ENCODE results near the gene BOLA1. TPM values are rescaled to one million over a fixed set of nuclear protein-coding genes. Genes with fewer than 3 reads are reported as not detected.
"Not testable (repeated sequence)": the region's sequence is repeated elsewhere in the genome, so short reads cannot be mapped to it uniquely, and the experiment has no call there.

BOLA1 gene
- total RNA-seq, 1 donor, result 7.0 TPM

- peak; percentile 100 for DNase-seq (ENCODE audit: low read depth)
- peak overlapping the region; percentile 78 for H3K4me3 ChIP-seq (ENCODE audit: low read depth, low read length)
- no peak for TF ChIP-seq CTCF (IDR thresholded peaks at IDR 0.05; ENCODE audit: insufficient read depth, low read length)
Measured at GRCh38 chr1:149886396-149887195, 12.8 kb upstream of the BOLA1 start.

DNA sequence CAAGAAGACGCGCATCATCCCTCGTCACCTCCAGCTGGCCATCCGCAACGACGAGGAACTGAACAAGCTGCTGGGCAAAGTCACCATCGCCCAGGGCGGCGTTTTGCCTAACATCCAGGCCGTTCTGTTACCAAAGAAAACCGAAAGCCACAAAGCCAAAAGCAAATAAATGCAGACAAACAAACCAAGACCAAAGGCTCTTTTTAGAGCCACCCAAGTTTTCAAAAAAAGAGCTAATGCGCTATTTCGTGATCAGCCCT, 12.2 kb upstream of the BOLA1 start:
- peak overlapping the region; percentile 78 for H3K4me3 ChIP-seq (ENCODE audit: low read depth, low read length)
- DNase-seq (ENCODE audit: low read depth), result not testable (repeated sequence)

- no peak for TF ChIP-seq CTCF (IDR thresholded peaks at IDR 0.05; ENCODE audit: insufficient read depth, low read length)
- DNase-seq (ENCODE audit: low read depth), result peak; percentile 99
Measured at GRCh38 chr1:149887456-149888246, 11.7 kb upstream of the BOLA1 start.

DNA sequence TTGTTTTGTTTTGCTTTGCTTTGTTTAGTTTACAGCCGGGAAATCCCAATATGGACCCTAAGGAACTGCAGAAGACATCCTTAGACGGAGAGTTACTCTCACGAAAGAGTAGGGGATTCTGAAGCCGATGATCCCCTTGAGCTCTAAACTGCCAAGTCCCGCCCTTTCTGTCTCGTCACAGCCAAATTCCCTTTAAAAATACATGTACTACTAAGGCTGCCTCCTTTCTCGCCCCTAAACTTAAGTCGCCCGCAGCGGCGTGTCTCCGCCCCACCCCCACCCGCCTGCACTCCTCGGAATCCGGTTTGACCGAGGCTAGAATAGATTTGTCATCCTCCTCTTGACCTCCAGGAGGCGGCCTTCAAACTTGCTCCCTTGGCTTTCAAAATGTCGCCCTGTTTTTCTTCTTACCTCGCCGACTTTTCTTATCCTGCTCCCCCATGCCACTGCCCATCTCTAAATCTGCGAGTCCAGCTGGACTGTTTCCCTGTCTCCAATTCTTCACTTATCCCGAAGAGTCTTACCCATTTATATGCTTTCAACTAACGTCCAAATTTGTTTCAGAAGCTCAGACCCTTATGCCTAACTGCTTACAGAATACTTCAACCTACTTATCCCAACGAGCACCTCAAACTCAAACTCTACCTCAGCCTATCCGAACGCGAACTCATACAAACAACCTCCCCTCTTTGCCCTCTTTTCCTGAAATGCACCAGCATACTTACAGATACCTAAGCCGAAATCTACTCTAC, 10.9 kb upstream of the BOLA1 start:
- TF ChIP-seq CTCF (IDR thresholded peaks at IDR 0.05; ENCODE audit: insufficient read depth, low read length), result peak; percentile 59
- H3K4me3 ChIP-seq (ENCODE audit: low read depth, low read length), result peak overlapping the region; percentile 67
- DNase-seq (ENCODE audit: low read depth), result peak; percentile 91

More at GRCh38 chr1:149887456-149888246, 11.7 kb upstream of the BOLA1 start:
- H3K4me3 ChIP-seq (ENCODE audit: low read depth, low read length), result peak overlapping the region; percentile 78

- no peak for TF ChIP-seq CTCF (IDR thresholded peaks at IDR 0.05; ENCODE audit: insufficient read depth, low read length)
- peak overlapping the region; percentile 67 for H3K4me3 ChIP-seq (ENCODE audit: low read depth, low read length)
- peak; percentile 63 for DNase-seq (ENCODE audit: low read depth)
Measured at GRCh38 chr1:149888999-149889289, 10.4 kb upstream of the BOLA1 start.

DNA sequence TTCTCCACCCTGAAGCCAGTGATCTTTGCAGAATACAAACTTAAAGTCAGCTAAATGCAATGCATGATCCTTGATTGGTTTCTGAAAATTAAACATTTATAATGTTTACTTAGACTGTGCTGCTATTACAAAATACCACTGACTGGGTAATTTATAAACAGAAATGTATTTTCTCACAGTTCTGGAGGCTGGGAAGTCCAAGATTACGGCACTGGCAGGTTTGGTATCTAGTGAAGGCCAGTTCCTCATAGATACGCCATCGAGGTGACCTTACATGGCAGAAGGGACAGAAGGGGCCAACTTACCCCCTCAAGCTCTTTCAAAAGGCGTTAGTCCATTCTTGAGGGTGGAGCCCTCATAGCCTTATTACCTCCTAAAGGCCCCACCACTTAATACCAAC, 2.8 kb upstream of the BOLA1 start:
- H3K4me3 ChIP-seq (ENCODE audit: low read depth, low read length), result no peak overlapping the region
- no peak for DNase-seq (ENCODE audit: low read depth)
- TF ChIP-seq CTCF (IDR thresholded peaks at IDR 0.05; ENCODE audit: insufficient read depth, low read length), result no peak

Data from fibroblast of the aortic adventitia (primary cell).